ENCODE measurements around the gene RAE1. TPM values are rescaled to one million over a fixed set of nuclear protein-coding genes. Genes with fewer than 3 reads are reported as not detected.

The RAE1 gene
- total and polyA plus RNA-seq, 11 donors: 7.5 to 26.8 (median 15.5) TPM

DNA sequence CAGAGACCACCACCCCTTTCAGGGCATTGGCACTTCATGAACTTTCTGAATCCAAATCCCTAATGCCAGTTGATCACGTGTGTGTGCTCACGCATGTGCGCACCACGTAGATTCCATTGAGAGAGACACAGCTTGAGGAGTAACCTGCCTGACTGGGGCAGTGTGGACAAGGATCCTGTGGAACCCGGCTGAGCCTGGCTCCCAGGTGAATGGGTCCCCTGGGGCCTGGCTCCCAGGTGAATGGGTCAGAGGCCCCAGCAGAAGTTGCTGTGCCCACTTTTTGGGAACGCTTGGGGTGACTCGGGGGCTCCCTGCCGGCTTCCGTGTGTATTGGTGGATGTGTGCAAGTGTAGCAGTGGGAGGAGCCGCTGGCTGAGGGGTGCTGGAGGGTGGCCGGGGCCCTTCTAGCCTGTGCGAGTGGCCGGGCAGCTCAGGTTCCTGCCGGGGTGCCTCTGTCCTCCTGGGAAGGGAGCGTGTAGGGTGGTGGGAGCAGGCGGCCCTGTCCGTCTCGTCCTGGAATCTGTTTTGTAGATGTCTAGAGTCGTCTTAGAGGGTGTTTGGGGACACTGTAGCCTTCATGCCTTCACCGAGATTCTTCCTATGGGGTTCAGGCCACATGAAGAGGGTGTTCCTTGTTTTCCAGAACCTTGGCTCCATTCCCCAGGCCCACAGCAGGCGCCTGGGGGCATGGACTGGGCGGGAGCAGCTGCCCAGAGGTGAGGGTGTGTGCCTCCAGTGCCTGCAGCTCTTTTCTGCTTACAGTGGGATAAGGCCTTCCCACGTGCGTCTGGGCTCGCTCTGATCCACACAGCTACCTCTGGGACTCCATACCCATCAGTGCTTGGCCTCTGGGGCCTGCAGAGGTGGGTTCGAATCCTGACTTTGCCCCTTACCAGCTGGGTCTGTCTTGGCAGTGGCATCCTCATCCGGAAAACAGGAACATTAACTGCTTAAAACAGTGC, 43.3 kb downstream of the RAE1 start:
- WGBS, 4 donors: 53 to 64% (median 56%) methylated on average over 22 to 27 of the region's 27 CpGs
- DNase-seq: peak in 4 of 5 donors; percentile 20 to 60 (median 30)
- Histone ChIP-seq H3K4me3 (peak overlapping the region in 5 of 12 donors; percentile 9 to 74 (median 18)), H3K27ac (peak overlapping the region; percentile 72 to 97 (median 90)), H3K9me3 (no peaks in the 10 kb centered on the region), H3K4me1 (peaks cover 26 to 96% (median 82%) of the 10 kb centered on the region in 12 donors), H3K27me3 (no peaks in the 10 kb centered on the region), H3K36me3 (peaks cover 0 to 42% (median 14%) of the 10 kb centered on the region in 9 donors)
- ATAC-seq: no peak
- TF ChIP-seq POLR2A (IDR thresholded peaks at IDR 0.05): no peak
- TF ChIP-seq, protein P1, sequence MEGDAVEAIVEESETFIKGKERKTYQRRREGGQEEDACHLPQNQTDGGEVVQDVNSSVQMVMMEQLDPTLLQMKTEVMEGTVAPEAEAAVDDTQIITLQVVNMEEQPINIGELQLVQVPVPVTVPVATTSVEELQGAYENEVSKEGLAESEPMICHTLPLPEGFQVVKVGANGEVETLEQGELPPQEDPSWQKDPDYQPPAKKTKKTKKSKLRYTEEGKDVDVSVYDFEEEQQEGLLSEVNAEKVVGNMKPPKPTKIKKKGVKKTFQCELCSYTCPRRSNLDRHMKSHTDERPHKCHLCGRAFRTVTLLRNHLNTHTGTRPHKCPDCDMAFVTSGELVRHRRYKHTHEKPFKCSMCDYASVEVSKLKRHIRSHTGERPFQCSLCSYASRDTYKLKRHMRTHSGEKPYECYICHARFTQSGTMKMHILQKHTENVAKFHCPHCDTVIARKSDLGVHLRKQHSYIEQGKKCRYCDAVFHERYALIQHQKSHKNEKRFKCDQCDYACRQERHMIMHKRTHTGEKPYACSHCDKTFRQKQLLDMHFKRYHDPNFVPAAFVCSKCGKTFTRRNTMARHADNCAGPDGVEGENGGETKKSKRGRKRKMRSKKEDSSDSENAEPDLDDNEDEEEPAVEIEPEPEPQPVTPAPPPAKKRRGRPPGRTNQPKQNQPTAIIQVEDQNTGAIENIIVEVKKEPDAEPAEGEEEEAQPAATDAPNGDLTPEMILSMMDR (IDR thresholded peaks at IDR 0.05): no peak
- intact Hi-C loops (cut with DNase I): loop anchor here (2.0 to 10.0 kb wide), 6 partner anchors 38 to 320 kb away; partner anchors contain the start of gene PMEPA1 (in 1 of the 10)

DNA sequence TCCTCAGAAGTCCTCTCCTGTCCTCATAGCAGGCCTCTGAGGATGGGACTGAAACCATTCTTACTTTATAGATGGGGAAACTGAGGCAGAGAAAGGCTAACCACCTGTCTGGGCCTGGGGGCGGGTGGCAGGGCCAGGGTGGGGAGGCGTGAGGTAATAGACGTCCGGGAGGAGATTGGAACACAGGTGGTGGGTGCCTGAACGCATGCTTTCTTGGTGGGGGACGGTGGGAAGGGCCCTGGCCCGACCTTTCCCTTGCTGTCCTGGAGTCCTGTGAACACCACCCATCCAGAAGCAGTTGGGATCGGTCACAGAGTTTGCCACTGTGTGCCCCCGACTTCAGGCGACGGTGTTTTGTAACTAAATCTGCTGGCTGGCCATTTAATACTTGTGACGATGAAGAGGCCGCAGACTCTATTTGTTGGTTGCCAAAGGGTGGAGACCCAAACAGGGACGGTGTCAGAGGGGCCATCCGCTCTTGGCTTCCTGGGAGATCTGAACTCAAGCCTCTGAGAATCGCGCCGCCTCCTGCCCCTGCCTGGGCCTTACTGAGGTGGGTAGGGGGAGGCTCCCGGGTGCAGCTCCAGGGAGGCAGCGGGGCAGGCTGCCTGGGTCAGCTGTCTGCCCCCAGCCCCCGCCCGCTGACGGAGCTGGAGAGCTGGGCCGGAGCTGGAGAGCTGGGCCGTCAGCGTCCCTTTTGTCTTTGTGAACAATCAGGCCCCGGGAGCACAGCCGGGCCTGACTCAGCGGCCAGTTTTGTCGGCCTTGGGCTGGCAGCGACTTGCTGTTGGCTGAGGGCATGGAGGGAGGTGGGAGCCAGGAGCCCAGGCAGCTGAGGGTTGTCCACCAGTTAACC, 44.3 kb downstream of the RAE1 start:
- H3K27ac ChIP-seq: peak overlapping the region; percentile 72 to 97 (median 90)
- peaks cover 26 to 96% (median 83%) of the 10 kb centered on the region in 12 donors for H3K4me1 ChIP-seq
- TF ChIP-seq, protein P1 (IDR thresholded peaks at IDR 0.05): no peak
- TF ChIP-seq POLR2A (IDR thresholded peaks at IDR 0.05): peak in 1 of 2 donors; percentile 32
- intact Hi-C loops (cut with DNase I): loop anchor here in 7 of 10 donors (2.0 to 10.0 kb wide), 6 partner anchors 37 to 319 kb away; partner anchors contain the start of gene PMEPA1 (in 1 of the 7)
- 34 to 44% (median 38%) methylated on average over 27 to 31 of the region's 31 CpGs for WGBS, 4 donors
- DNase-seq: peak; percentile 84 to 90 (median 86)
- H3K27me3 ChIP-seq: no peaks in the 10 kb centered on the region
- ATAC-seq: peak; percentile 56 to 72 (median 60)
- H3K36me3 ChIP-seq: peaks cover 0 to 52% (median 14%) of the 10 kb centered on the region in 9 donors
- H3K9me3 ChIP-seq: no peaks in the 10 kb centered on the region
- H3K4me3 ChIP-seq: peak overlapping the region in 7 of 12 donors; percentile 6 to 30 (median 27)

DNA sequence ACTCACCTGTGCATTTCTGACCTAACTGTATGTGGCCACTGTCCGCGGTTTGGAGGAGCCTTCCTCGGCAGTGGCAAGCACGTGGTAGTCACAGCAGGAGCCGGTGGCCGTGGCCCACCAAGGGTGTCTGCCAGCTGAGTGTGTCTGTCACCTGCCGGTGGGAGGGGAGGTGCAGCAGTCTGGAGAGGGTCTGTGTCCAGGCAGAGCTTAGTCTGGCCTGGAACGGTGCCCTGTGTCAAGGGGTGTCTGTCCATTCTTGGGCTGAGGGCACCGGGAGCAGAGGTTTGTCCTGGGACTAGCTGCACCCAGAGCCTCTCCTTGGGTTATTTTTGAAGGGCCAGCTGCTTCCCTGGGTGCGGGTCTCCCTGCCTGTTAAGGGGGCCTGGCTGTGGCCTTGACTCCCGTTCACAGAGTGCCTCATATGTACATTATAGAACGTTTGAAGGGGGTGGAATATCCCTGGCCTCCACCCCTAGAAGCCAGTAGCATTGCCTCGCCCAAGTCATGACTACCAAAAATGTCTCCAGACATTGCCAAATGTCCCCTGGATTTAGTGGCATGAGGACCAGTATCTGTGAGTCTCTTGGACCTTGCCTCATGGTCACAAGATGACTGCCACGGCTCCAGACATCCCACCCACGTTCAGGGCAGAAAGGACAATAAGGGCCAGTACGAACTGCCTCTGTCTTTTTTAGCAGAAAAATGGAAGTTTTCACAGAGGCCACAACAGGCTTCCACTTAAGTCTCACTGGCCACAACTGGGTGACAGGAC, 45.3 kb downstream of the RAE1 start:
- Histone ChIP-seq H3K27ac (peak overlapping the region; percentile 72 to 97 (median 90)), H3K4me3 (peak overlapping the region in 5 of 12 donors; percentile 1 to 30 (median 29)), H3K27me3 (no peaks in the 10 kb centered on the region), H3K36me3 (peaks cover 0 to 62% (median 19%) of the 10 kb centered on the region in 9 donors), H3K4me1 (peaks cover 26 to 99% (median 85%) of the 10 kb centered on the region in 12 donors), H3K9me3 (no peaks in the 10 kb centered on the region)
- intact Hi-C loops (cut with DNase I): loop anchor here in 6 of 10 donors (5.0 to 10.0 kb wide), 4 partner anchors 36 to 318 kb away; partner anchors contain the start of gene PMEPA1 (in 1 of the 6)
- DNase-seq (peak in 2 of 5 donors; percentile 31 to 33), ATAC-seq (no peak)
- TF ChIP-seq, protein P1 (IDR thresholded peaks at IDR 0.05): no peak
- no peak for TF ChIP-seq POLR2A (IDR thresholded peaks at IDR 0.05)
- WGBS, 4 donors: 69 to 72% (median 71%) methylated on average over 12 to 16 of the region's 16 CpGs
